Left ventricle myocardium inferior (tissue), 1 donor: ENCODE measurements around the gene MAP9. TPM values are rescaled to one million over a fixed set of nuclear protein-coding genes. Genes with fewer than 3 reads are reported as not detected.
"Not testable (repeated sequence)": the region's sequence is repeated elsewhere in the genome, so short reads cannot be mapped to it uniquely, and the experiment has no call there.

Source experiments
- DNase-seq: peaks from one replicate; pipeline ENCODE4 v3.0.0-alpha.2; 2020
- H3K27ac ChIP-seq: fragments of 200-600 bp; replicated peaks from 2 replicates; pipeline ENCODE4 v1.8.0; 2021
- H3K27me3 ChIP-seq: fragments of 200-600 bp; 2 replicates; pipeline ENCODE4 v1.8.0; 2021; ENCODE audit warnings: low read depth
- H3K36me3 ChIP-seq: fragments of 200-600 bp; 2 replicates; pipeline ENCODE4 v1.8.0; 2021
- H3K4me1 ChIP-seq: fragments of 200-600 bp; 2 replicates; pipeline ENCODE4 v1.8.0; 2021
- H3K4me3 ChIP-seq: fragments of 200-600 bp; 2 replicates; pipeline ENCODE4 v1.8.0; 2021; ENCODE audit warnings: mild to moderate bottlenecking, moderate library complexity
- H3K9me3 ChIP-seq: fragments of 200-600 bp; replicated peaks from 2 replicates; pipeline ENCODE4 v1.8.0; 2021
- intact Hi-C: fragments of 100-400 bp; cut with micrococcal nuclease; formaldehyde crosslinking; loops from one replicate; pipeline ENCODE4 v1.11.0; 2022
- total RNA-seq: library from RNA; stranded (reverse); fragmentation: NEBNext Ultra II Directional; extraction: Animal tissue kit (Norgen Biotek cat#: 25700); gene quantifications from one replicate; pipeline ENCODE4 v1.2.1, GENCODE V29; 2021
- TF ChIP-seq, protein P1 (sequence below): fragments of 200-600 bp; IDR thresholded peaks from 2 replicates; pipeline ENCODE4 v1.8.0; 2021; ENCODE audit warnings: antibody characterized with exemption, mild to moderate bottlenecking, borderline replicate concordance
- donor health status: DM: no; HTN: yes; CAD: no; lungs with severe emphysema.

The MAP9 gene
- total RNA-seq, 1 donor from 2014 or later: 6.6 TPM

DNA sequence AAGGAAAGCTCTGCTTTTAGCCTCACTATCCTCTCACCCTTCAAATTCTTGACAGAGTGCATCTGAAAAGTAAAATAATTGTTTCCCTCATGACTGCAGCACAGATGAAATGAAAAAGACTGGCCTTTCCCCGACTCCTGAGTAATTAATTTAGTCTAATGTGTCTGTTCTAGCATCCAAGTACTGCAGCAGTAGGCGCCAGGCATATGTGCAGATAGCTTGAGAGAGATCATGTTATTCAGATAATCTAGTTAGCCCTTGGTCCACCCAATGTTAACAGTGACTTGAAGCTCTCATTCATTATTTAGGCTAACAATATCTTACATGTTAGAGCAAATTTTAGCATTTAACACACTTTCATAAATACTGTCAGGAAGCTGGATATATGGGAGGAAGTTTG lies 54.0 kb downstream of the MAP9 start:
- peaks cover 8% of the 10 kb centered on the region for H3K27me3 ChIP-seq
- H3K4me3 ChIP-seq: no peak overlapping the region
- TF ChIP-seq, protein P1, sequence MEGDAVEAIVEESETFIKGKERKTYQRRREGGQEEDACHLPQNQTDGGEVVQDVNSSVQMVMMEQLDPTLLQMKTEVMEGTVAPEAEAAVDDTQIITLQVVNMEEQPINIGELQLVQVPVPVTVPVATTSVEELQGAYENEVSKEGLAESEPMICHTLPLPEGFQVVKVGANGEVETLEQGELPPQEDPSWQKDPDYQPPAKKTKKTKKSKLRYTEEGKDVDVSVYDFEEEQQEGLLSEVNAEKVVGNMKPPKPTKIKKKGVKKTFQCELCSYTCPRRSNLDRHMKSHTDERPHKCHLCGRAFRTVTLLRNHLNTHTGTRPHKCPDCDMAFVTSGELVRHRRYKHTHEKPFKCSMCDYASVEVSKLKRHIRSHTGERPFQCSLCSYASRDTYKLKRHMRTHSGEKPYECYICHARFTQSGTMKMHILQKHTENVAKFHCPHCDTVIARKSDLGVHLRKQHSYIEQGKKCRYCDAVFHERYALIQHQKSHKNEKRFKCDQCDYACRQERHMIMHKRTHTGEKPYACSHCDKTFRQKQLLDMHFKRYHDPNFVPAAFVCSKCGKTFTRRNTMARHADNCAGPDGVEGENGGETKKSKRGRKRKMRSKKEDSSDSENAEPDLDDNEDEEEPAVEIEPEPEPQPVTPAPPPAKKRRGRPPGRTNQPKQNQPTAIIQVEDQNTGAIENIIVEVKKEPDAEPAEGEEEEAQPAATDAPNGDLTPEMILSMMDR: no peak
- no peaks in the 10 kb centered on the region for H3K4me1 ChIP-seq
- intact Hi-C loops: no loop called here
- no peak for DNase-seq
- H3K27ac ChIP-seq: no peak overlapping the region
- peaks cover 11% of the 10 kb centered on the region for H3K9me3 ChIP-seq
- no peaks in the 10 kb centered on the region for H3K36me3 ChIP-seq

DNA sequence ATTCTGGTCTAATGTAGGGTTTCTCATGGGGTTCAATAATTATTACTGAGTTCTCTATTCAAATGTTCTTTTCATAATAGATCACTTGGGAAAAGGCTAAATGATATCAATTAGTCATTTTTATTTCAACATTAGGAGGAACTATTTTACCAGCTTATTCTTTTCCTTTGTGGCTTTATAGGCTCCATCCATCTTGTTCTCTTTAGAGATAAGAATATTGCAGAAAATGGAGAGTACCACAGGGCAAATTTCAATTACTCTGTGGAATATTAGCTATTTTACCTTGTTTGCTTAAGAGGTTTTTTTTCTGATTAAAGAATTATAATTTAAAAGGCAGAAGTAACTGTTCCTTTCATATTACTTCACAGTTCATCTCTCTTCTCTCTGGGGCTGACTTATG lies 55.8 kb downstream of the MAP9 start:
- TF ChIP-seq, protein P1: no peak
- Histone ChIP-seq H3K9me3 (peaks cover 11% of the 10 kb centered on the region), H3K27ac (no peak overlapping the region), H3K36me3 (no peaks in the 10 kb centered on the region), H3K4me1 (no peaks in the 10 kb centered on the region), H3K4me3 (no peak overlapping the region), H3K27me3 (peaks cover 8% of the 10 kb centered on the region)
- intact Hi-C loops: no loop called here
- no peak for DNase-seq

DNA sequence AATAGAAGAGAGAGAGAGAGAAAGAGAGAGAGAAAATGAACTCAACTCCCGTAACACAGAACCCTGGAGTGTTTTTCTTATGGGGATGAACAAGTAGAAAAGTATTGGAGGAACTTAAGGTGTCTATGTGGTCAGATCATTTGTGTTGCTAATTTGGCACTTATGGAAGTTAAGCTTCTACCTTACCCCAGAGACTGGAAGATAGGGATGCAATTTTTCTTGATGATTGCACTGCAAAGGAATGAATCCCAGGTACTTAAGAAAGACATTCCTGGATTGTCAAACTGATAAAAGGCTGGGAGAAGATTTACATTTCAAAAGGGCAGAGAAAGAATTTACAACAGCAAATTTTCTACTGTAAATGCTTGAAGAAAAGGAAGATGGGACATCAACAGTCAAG lies 57.2 kb downstream of the MAP9 start:
- Histone ChIP-seq H3K4me3 (no peak overlapping the region), H3K36me3 (no peaks in the 10 kb centered on the region), H3K27ac (no peak overlapping the region), H3K4me1 (no peaks in the 10 kb centered on the region), H3K27me3 (peaks cover 14% of the 10 kb centered on the region), H3K9me3 (peaks cover 11% of the 10 kb centered on the region)
- DNase-seq: no peak
- intact Hi-C loops: no loop called here
- TF ChIP-seq, protein P1: no peak

DNA sequence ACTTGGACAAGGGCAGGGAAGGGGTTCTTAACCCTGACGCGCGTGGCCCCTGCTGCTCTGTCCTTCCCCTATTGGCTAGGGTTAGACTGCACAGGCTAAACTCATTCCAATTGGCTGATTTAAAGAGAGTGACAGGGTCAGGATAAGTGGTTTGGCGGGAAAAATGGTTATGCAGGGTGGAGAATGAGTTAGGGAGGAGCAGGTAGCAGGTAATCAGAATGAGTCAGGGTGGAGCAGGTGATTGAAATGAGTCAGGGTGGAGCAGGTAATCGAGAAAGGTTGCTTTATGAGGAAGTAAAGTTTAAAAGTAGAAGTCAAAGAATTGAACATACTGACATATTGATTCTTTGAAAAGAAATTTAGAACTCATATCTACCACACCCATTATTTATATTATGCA lies 64.7 kb downstream of the MAP9 start:
- H3K27me3 ChIP-seq, H3K4me1 ChIP-seq, H3K36me3 ChIP-seq, H3K4me3 ChIP-seq, H3K9me3 ChIP-seq, H3K27ac ChIP-seq, DNase-seq, intact Hi-C loops: not testable (repeated sequence)

DNA sequence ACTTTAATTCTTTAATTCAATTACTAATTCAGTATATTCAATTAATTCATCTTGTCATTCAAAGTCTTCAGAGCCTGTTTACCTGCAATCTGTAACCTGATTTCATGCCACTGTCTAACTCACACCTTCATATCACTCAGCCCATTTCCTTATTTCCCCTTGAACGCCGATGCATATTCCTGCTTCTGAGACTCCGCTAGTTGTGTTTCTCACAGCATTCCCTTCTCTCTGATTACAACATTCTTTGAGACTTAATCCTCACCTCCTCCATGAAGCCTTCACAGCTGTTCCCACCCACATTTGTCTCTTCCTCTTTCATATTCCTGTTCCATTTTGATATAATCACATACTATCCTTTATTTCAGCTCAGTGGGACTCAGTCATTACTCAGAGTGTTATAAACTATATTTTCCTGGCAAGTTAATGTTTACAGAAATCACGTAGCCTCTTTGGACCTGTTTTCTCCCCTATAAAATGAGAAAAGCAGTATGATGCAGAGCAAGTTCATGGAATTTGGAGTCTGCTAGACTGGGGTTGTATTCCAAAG lies 69.0 kb downstream of the MAP9 start:
- H3K36me3 ChIP-seq: no peaks in the 10 kb centered on the region
- H3K27ac ChIP-seq: no peak overlapping the region
- intact Hi-C loops: no loop called here
- no peaks in the 10 kb centered on the region for H3K9me3 ChIP-seq
- no peaks in the 10 kb centered on the region for H3K27me3 ChIP-seq
- H3K4me1 ChIP-seq: no peaks in the 10 kb centered on the region
- no peak for DNase-seq
- H3K4me3 ChIP-seq: no peak overlapping the region
- TF ChIP-seq, protein P1: no peak

DNA sequence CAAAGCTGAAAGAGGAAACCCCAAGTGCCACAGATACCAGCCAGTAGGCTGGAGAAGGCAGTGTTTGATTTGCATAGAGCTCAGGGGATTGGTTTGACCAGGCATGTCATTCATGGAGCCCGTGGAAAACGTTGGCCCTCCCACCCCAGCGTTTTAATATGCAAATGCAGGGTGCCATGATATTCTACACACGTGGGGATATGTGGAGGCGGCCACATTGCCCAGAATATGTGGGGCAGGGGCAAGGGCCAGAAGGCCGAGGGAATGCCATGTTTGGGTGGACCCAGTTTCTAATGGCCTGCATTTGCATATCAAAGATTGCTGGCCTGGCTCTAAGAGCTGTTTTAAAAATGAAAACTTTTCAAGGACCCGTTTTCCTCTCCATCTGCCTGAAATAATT lies 71.1 kb downstream of the MAP9 start:
- intact Hi-C loops: no loop called here
- H3K27me3 ChIP-seq: no peaks in the 10 kb centered on the region
- TF ChIP-seq, protein P1: no peak
- no peaks in the 10 kb centered on the region for H3K9me3 ChIP-seq
- H3K4me3 ChIP-seq: no peak overlapping the region
- no peaks in the 10 kb centered on the region for H3K36me3 ChIP-seq
- no peaks in the 10 kb centered on the region for H3K4me1 ChIP-seq
- H3K27ac ChIP-seq: no peak overlapping the region
- DNase-seq: no peak
